GM12892 (cell line): ENCODE data around the gene PPFIBP2.

Experiments
- DNase-seq: peaks from one replicate; pipeline ENCODE4 v3.0.0; 2011; ENCODE audit not compliant: insufficient read length
- FAIRE-seq: peaks from 2 replicates; lab custom pipeline; 2011; peaks lifted over from hg19 to GRCh38; lab: Jason Lieb, UNC
- POLR2A ChIP-seq: IDR thresholded peaks from 2 replicates; pipeline ENCODE4 v1.6.1; 2011; ENCODE audit warnings: low read depth, low read length, control low read depth
- POLR2AphosphoS5 ChIP-seq: IDR thresholded peaks from 2 replicates; pipeline ENCODE4 v1.6.1; 2011; ENCODE audit warnings: low read depth, low read length, control low read depth
- TAF1 ChIP-seq: IDR thresholded peaks from 2 replicates; pipeline ENCODE4 v1.6.1; 2011; ENCODE audit warnings: low read depth, mild to moderate bottlenecking, control low read depth, low read length, borderline replicate concordance

The PPFIBP2 gene

DNA sequence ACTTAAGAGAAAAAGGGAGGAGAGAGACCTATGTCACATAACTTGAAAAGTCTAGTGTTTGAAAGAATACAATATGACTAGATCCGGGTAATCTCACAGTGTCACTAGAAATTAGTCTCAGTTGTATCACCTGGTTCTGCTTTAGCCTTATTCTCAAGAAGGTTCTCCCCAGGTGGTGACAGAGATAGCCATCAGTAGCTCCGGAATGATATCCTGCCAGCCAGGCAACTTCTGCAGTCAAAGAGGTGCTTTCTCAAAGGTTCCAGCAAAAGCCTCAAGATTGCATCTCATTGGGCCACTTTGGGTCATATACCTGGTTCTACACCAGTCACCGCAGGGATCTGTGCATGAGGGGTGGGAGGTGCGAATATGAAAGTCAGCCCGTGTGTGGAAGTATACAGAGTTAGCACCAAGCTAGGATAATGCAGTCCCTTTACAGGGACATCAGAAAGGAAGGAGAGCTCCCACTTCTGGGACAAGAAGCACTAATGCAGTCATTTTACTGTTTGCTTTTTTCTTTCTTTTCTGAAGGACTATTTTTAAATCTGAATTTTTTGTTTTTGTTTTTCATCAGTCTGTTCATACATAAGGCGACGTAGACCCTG lies 98.4 kb downstream of the PPFIBP2 start:
- DNase-seq (no peak), FAIRE-seq (peak; percentile 50)
- TF ChIP-seq POLR2AphosphoS5: no peak
- TF ChIP-seq POLR2A: no peak
- TF ChIP-seq TAF1: no peak

DNA sequence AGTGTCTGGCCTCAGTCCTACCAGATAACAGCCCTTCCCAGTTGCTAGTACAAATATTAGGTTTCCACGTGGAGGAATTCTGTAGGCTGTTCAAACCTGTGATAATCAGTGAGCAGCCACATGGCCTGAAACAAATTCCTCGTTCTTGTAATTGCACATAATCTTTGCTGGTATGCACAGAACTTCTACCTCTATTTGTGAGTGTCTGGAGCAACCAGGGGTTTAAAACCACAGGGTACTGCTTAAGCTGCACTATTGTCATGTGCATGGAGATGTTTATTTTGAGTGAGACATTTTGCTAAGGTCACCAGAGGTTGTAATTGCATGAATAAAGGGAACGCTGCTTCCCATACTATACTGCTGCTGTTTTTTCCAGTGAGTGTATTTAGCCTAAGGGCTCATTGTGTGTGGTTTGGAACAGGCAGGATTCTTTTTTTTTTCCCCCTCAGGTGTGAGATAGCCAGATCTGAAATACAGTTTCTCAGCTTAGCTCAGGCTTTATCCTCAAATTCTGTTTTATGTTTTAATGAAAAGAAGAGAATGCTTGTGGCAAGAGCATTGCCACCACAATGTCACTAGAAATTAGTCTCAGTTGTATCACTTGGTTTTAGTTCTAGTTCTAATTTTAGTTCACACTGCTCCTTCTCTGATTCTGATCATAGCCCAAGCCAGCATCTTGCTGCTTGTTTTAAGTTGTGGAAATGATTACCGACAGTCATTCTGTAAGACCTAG lies 99.0 kb downstream of the PPFIBP2 start:
- FAIRE-seq: peak; percentile 51
- TF ChIP-seq POLR2AphosphoS5 (no peak), POLR2A (no peak), TAF1 (no peak)
- no peak for DNase-seq

DNA sequence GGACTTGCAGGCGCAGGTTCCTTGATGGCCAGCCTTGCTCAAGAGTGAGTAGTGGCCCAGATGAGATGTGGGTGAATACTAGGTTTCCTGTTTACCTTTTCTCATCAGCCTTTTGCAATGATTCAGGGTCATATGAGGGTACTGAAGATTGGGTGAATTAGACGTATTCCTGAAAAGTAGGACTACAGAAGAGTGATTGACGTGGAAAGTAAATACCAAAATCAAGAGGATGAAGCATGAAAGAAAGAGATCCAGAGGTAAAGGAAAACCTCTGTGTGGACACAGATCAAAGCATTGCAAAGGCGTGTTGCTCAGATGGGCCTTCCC lies 99.6 kb downstream of the PPFIBP2 start:
- TF ChIP-seq POLR2AphosphoS5: no peak
- no peak for TF ChIP-seq POLR2A
- TF ChIP-seq TAF1: no peak
- FAIRE-seq: peak; percentile 5
- no peak for DNase-seq

DNA sequence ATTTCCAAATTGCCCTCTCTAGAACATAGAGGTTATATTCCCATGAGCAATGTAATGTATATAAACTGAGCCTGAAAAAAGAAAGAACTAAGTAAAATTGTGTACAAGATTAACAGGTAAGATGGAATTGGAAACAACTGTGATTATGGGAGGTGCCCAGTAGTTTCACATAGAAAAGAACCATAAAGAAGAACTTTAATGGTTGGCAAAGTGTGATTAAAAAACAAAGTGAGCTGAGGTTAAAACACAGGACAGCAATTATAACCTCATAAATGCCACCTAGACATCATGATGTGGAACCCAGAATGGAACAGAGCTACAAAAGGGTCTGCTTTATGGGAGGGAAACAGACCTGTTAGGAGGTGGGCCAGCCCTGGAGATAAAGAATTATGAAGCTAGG lies 100.9 kb downstream of the PPFIBP2 start:
- TF ChIP-seq POLR2AphosphoS5 (no peak), POLR2A (no peak), TAF1 (no peak)
- DNase-seq (no peak), FAIRE-seq (no peak)

DNA sequence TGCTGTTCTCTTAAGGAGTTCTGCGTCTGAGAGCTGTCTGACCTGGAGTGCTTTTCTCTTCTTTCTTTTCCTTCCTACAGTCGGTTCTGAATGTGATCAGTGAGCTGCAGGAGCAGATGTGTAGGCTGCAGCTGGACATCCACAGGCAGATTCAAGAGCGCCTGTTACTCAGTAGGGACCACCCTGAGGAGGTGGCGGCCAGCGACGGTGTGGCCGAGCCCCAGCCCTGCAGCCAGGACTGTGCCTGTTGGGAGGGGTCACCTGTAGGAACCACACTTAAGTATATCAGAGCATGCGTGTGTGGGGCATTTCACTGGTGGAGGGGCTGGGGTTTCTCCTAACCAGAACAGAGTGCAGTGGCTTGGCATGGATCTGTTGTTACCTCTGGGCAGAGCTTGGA lies 103.2 kb downstream of the PPFIBP2 start:
- DNase-seq: no peak
- TF ChIP-seq POLR2AphosphoS5 (no peak), TAF1 (no peak), POLR2A (no peak)
- FAIRE-seq: no peak

DNA sequence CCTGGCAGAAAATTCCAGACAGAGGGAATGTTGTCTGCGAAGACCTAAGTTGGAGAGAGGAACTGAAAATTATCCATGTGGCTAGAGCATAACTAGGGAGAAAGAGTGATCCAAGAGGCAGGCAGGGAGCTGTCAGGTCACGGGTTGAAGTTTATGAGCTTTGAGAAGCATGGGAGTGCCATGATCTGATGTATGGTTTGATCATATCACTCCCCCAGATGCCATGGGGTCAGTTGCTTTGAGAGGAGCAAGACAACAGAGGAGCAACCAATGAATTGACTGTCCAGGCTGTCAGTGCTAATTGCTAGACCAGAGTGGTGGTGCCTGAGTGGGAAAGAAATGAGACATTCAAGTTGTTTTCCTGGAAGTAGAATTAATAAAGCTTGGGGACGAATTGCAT lies 105.5 kb downstream of the PPFIBP2 start:
- TF ChIP-seq TAF1 (no peak), POLR2AphosphoS5 (no peak), POLR2A (no peak)
- FAIRE-seq: peak; percentile 30
- no peak for DNase-seq

DNA sequence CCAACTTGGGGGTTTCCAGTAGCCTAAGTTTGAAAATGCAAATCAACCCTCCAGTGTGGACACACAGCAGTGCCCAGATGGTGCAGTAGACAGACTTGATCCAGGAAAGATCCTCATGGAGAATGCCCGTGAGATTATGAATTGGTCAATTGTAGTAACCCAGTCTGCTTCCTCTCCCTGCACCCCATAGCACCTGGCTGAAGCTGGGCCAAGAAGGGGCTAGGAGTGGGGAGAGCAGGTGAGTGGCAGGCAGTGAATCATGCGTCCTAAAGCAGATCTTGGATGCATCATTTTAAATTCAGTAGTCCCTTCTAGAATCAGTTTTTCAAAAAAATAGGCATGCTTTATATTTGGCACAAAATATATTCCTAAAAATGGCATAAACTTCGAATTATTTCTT lies 107.3 kb downstream of the PPFIBP2 start:
- TF ChIP-seq POLR2AphosphoS5 (no peak), POLR2A (no peak), TAF1 (no peak)
- FAIRE-seq (no peak), DNase-seq (no peak)

DNA sequence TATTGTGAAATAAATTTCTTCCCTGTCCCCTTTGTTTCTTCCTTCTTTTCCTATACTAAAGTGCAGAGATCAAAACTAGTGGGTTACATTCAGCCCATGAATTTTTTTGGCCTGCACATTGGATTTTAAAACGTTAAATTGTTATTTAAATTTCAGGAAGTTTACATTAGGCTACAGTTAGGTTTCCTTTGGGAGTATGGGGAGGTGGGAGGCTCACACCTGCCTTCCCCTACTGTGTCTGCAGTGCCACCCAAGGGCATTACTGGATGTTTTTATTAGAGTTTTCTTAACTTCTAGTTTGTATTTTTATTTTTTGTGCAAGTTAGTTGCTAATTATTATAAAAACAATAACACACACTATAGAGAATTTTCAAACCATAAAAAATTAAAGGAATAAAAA lies 107.8 kb downstream of the PPFIBP2 start:
- TF ChIP-seq POLR2A (no peak), TAF1 (no peak), POLR2AphosphoS5 (no peak)
- FAIRE-seq (no peak), DNase-seq (no peak)

DNA sequence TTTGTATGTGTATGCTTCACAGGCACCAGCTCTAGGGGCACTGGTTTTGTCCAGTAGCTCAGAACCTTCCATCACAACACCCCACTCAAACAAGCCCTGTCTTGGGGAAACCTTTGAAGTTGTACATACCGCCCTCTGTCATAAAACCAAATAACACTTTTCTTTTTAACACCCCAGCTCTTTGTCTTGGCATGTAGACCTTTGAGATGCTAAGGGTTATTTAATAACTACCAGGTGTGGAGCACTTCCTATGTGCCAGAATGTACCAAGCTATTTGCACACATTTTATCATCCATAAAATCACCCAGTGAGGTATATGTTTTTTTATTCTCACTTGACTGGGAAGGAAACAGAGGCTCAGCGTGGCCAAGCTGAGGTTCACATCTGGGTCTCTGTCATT lies 108.9 kb downstream of the PPFIBP2 start:
- DNase-seq (no peak), FAIRE-seq (no peak)
- TF ChIP-seq POLR2AphosphoS5 (no peak), POLR2A (no peak), TAF1 (no peak)

DNA sequence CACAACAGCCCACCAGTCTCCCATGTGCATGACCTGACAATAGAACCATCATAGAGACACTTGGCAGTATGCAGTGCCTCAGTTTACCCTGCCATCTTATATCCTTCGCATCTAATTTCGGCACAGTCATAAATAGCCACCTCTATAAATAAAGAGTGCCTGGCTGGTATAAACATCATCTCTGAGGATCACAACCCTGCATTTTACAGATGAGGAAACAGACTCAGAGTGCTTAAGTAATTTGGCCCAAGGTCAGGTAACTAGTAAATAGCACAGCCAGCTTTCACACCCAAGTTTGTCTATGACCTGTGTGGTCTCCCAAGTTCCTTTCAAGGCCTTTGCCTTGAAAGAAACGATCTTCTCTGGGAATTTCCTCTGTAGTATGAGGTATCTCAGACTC lies 114.9 kb downstream of the PPFIBP2 start:
- DNase-seq: no peak
- FAIRE-seq: no peak
- TF ChIP-seq POLR2AphosphoS5 (no peak), TAF1 (no peak), POLR2A (no peak)

DNA sequence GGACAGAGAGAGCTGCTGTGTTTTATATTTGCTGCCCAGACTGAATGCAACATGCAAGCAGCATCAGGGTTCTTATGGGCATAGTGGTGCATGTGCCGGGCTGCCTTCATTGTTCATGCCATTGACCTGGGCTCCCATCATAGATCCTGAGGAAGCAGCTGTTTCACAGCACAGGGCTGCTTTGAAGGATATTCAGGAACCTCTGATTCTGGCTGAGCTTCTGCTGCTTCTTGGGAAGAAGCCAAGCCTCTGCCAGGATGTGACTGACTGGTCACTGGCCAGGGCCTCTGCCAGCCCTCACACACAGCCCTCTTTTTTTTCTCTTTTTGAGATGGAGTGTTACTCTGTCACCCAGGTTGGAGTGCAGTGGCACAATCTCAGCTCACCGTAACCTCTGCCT lies 116.2 kb downstream of the PPFIBP2 start:
- no peak for TF ChIP-seq POLR2A
- TF ChIP-seq TAF1: no peak
- no peak for TF ChIP-seq POLR2AphosphoS5
- DNase-seq (no peak), FAIRE-seq (no peak)

DNA sequence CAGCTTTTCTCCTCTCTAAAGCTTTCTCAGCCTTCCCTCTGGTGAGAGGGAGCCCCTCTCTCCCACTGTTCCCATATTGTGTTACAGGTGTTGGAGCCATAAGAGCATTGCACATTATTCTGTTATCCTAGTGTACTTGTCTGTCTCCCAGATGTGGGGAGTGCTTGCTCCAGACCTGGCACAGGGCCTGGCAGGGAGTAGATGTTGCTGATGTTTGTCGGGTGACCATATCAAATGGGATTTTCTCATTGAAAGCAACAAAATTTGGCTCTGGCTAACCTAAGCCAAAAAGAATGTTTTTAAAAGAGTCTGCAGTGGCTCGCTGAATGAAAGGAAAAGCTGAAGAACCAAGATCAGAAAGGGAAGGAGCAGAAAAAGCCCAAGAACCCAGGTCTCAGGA lies 118.4 kb downstream of the PPFIBP2 start:
- TF ChIP-seq POLR2AphosphoS5 (no peak), TAF1 (no peak), POLR2A (no peak)
- FAIRE-seq (no peak), DNase-seq (no peak)

DNA sequence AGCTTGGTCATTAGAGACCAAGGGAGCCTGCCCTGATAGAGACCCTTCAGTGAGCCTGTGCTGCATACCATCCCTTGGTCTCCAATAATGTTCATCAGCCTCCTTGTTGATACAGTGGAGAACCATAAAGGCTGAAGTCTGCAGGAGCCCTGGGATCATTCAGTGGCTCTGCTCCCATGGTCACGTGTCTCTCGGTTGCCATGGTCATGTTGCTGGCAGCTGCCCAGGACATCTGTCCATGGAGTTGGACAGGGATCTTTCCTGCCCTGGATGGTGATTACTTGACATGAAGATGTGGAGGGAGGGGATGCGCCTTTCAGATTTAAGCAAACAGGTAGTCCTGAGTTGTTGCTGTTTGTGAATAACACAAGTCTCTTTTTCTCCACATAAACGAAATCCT lies 121.3 kb downstream of the PPFIBP2 start:
- no peak for TF ChIP-seq POLR2A
- no peak for TF ChIP-seq TAF1
- TF ChIP-seq POLR2AphosphoS5: no peak
- FAIRE-seq (no peak), DNase-seq (no peak)
